OCI-LY1 (cell line): ENCODE results near the gene BRCA2.

ENCODE experiments used
- H2AFZ ChIP-seq: fragments of 200-600 bp; sonication (generic), shearing (Covaris generic); 2 replicates; pipeline ENCODE4 v1.6.0; 2014; ENCODE audit warnings: antibody characterized with exemption, mild to moderate bottlenecking, low read length
- H3F3A ChIP-seq: fragments of 200-600 bp; sonication (generic), shearing (Covaris generic); 2 replicates; pipeline ENCODE4 v1.6.0; 2014; ENCODE audit warnings: mild to moderate bottlenecking, antibody characterized with exemption, low read length, moderate library complexity; ENCODE audit not compliant: insufficient read depth
- H3K27ac ChIP-seq: fragments of 200-600 bp; sonication (generic); 2 replicates; pipeline ENCODE4 v1.5.1; 2014; ENCODE audit warnings: low read length, mixed run types, mild to moderate bottlenecking, low read depth; ENCODE audit not compliant: poor library complexity, severe bottlenecking
- H3K27me3 ChIP-seq: fragments of 200-600 bp; sonication (generic); 2 replicates; pipeline ENCODE4 v1.6.0; 2014; ENCODE audit warnings: antibody characterized with exemption, mild to moderate bottlenecking, low read length, moderate library complexity; ENCODE audit not compliant: insufficient read depth
- H3K36me3 ChIP-seq: fragments of 200-600 bp; sonication (generic); 2 replicates; pipeline ENCODE4 v1.6.1; 2014; ENCODE audit warnings: mild to moderate bottlenecking, antibody characterized with exemption, low read length, moderate library complexity, mixed read lengths; ENCODE audit not compliant: insufficient read depth
- H3K4me1 ChIP-seq: fragments of 200-600 bp; sonication (generic); 2 replicates; pipeline ENCODE4 v1.5.1; 2014; ENCODE audit warnings: mild to moderate bottlenecking, low read length, moderate library complexity; ENCODE audit not compliant: insufficient read depth, severe bottlenecking
- H3K4me2 ChIP-seq: fragments of 200-600 bp; sonication (generic), shearing (Covaris generic); 2 replicates; pipeline ENCODE4 v1.6.1; 2014; ENCODE audit warnings: low read length
- H3K4me3 ChIP-seq: fragments of 200-600 bp; sonication (generic); 2 replicates; pipeline ENCODE4 v1.5.1; 2014; ENCODE audit warnings: low read length, low read depth, mild to moderate bottlenecking, mixed read lengths; ENCODE audit not compliant: poor library complexity, severe bottlenecking
- H3K79me2 ChIP-seq: fragments of 200-600 bp; shearing (Covaris generic); 2 replicates; pipeline ENCODE4 v1.6.1; 2016; ENCODE audit warnings: mixed run types, low read length, mixed read lengths; ENCODE audit not compliant: insufficient read depth
- H3K9ac ChIP-seq: fragments of 200-600 bp; sonication (generic), shearing (Covaris generic); 2 replicates; pipeline ENCODE4 v1.6.1; 2014; ENCODE audit warnings: mild to moderate bottlenecking, low read length, mixed read lengths
- H3K9me2 ChIP-seq: fragments of 200-600 bp; sonication (generic), shearing (Covaris generic); 2 replicates; pipeline ENCODE4 v1.6.1; 2014; ENCODE audit warnings: low read depth, mild to moderate bottlenecking, low read length, mixed read lengths
- H3K9me3 ChIP-seq: fragments of 200-600 bp; shearing (Covaris generic); 2 replicates; pipeline ENCODE4 v1.6.1; 2014; ENCODE audit warnings: low read length, mixed read lengths
- H4K20me1 ChIP-seq: fragments of 200-600 bp; sonication (generic), shearing (Covaris generic); 2 replicates; pipeline ENCODE4 v1.6.0; 2016; ENCODE audit warnings: mild to moderate bottlenecking, low read length; ENCODE audit not compliant: insufficient read depth
- EZH2 ChIP-seq: fragments of 200-600 bp; sonication (generic), shearing (Covaris generic); IDR thresholded peaks from 2 replicates; pipeline ENCODE4 v1.8.0; 2017; ENCODE audit warnings: borderline replicate concordance, mixed run types, mild to moderate bottlenecking, antibody characterized with exemption, low read length, moderate library complexity, mixed read lengths
- TF ChIP-seq, protein P1 (sequence below): fragments of 200-600 bp; sonication (generic), shearing (Covaris generic); IDR thresholded peaks from 2 replicates; pipeline ENCODE4 v1.5.1; 2017; ENCODE audit warnings: mild to moderate bottlenecking, antibody characterized with exemption, low read length, moderate library complexity, mixed read lengths

The BRCA2 gene

GRCh38 chr13:32415019-32415418 lies 99.7 kb downstream of the BRCA2 start:
- no peaks in the 10 kb centered on the region for H4K20me1 ChIP-seq
- H3K4me1 ChIP-seq, result no peaks in the 10 kb centered on the region
- no peak overlapping the region for H3K9ac ChIP-seq
- H3K9me2 ChIP-seq, result no peaks in the 10 kb centered on the region
- H3K27ac ChIP-seq, result no peak overlapping the region
- no peak overlapping the region for H2AFZ ChIP-seq
- no peaks in the 10 kb centered on the region for H3K27me3 ChIP-seq
- peaks cover 8% of the 10 kb centered on the region for H3K36me3 ChIP-seq
- H3K9me3 ChIP-seq, result peaks cover 5% of the 10 kb centered on the region; the same call in 1 of the 2 replicates
- H3F3A ChIP-seq, result no peaks in the 10 kb centered on the region
- H3K4me2 ChIP-seq, result no peak overlapping the region
- no peak overlapping the region for H3K4me3 ChIP-seq
- TF ChIP-seq EZH2, result no peak
- TF ChIP-seq, protein P1, sequence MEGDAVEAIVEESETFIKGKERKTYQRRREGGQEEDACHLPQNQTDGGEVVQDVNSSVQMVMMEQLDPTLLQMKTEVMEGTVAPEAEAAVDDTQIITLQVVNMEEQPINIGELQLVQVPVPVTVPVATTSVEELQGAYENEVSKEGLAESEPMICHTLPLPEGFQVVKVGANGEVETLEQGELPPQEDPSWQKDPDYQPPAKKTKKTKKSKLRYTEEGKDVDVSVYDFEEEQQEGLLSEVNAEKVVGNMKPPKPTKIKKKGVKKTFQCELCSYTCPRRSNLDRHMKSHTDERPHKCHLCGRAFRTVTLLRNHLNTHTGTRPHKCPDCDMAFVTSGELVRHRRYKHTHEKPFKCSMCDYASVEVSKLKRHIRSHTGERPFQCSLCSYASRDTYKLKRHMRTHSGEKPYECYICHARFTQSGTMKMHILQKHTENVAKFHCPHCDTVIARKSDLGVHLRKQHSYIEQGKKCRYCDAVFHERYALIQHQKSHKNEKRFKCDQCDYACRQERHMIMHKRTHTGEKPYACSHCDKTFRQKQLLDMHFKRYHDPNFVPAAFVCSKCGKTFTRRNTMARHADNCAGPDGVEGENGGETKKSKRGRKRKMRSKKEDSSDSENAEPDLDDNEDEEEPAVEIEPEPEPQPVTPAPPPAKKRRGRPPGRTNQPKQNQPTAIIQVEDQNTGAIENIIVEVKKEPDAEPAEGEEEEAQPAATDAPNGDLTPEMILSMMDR, result peak; percentile 62
- H3K79me2 ChIP-seq, result no peaks in the 10 kb centered on the region

GRCh38 chr13:32417995-32418394 lies 102.7 kb downstream of the BRCA2 start:
- H3K4me1 ChIP-seq, result no peaks in the 10 kb centered on the region
- peaks cover 31% of the 10 kb centered on the region for H3K36me3 ChIP-seq
- no peak overlapping the region for H3K4me2 ChIP-seq
- H3F3A ChIP-seq, result no peaks in the 10 kb centered on the region
- H3K27ac ChIP-seq, result no peak overlapping the region
- no peaks in the 10 kb centered on the region for H3K9me2 ChIP-seq
- TF ChIP-seq, protein P1, result no peak
- TF ChIP-seq EZH2, result no peak
- H4K20me1 ChIP-seq, result no peaks in the 10 kb centered on the region
- no peak overlapping the region for H2AFZ ChIP-seq
- H3K9ac ChIP-seq, result no peak overlapping the region
- H3K79me2 ChIP-seq, result no peaks in the 10 kb centered on the region
- H3K27me3 ChIP-seq, result no peaks in the 10 kb centered on the region
- H3K4me3 ChIP-seq, result no peak overlapping the region
- H3K9me3 ChIP-seq, result peaks cover 9% of the 10 kb centered on the region

DNA sequence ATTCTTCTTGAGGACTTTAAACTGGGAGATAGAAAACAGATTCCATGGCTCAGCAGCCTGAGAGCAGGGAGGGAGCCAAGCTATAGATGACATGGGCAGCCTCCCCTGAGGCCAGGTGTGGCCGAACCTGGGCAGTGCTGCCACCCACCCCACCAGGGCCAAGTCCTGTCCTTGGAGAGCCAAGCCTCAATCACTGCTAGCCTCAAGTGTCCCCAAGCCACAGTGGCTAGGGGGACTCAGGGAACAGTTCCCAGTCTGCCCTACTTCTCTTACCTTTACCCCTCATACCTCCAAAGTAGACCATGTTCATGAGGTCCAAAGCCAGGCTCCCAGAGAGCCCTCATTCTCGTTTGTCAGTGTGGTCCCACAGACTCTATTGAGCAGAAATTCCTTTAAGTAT lies 104.6 kb downstream of the BRCA2 start:
- no peaks in the 10 kb centered on the region for H3K9me2 ChIP-seq
- no peaks in the 10 kb centered on the region for H3F3A ChIP-seq
- no peak overlapping the region for H3K4me3 ChIP-seq
- H3K9ac ChIP-seq, result no peak overlapping the region
- H3K79me2 ChIP-seq, result 0 out of 2 replicates have a peak, but pooled peaks cover 4% of the 10 kb centered on the region
- no peaks in the 10 kb centered on the region for H4K20me1 ChIP-seq
- no peak overlapping the region for H3K4me2 ChIP-seq
- peaks cover 45% of the 10 kb centered on the region for H3K36me3 ChIP-seq
- H3K27me3 ChIP-seq, result no peaks in the 10 kb centered on the region
- H3K27ac ChIP-seq, result no peak overlapping the region
- H2AFZ ChIP-seq, result no peak overlapping the region
- peaks cover 9% of the 10 kb centered on the region for H3K9me3 ChIP-seq
- TF ChIP-seq EZH2, result no peak
- TF ChIP-seq, protein P1, result no peak
- no peaks in the 10 kb centered on the region for H3K4me1 ChIP-seq
